T-helper 2 cell treated with Interferon-gamma antibody and Interleukin-4, amounts not matched to agents 100 ng/mL and 5 ng/mL, for 36 hours (primary cell): ENCODE results near the gene EXOC3L1. TPM values are rescaled to one million over a fixed set of nuclear protein-coding genes. Genes with fewer than 3 reads are reported as not detected.

ENCODE experiments used
- intact Hi-C: fragments of 100-400 bp; cut with micrococcal nuclease; formaldehyde crosslinking; loops from one replicate; pipeline ENCODE4 v1.15.1; 2023
- total RNA-seq: library from RNA; stranded (reverse); gene quantifications from 2 replicates; pipeline ENCODE4 v1.2.3, GENCODE V29; 2022

EXOC3L1 gene
- total RNA-seq, 1 donor from 2014 or later, result 0.09 TPM

DNA sequence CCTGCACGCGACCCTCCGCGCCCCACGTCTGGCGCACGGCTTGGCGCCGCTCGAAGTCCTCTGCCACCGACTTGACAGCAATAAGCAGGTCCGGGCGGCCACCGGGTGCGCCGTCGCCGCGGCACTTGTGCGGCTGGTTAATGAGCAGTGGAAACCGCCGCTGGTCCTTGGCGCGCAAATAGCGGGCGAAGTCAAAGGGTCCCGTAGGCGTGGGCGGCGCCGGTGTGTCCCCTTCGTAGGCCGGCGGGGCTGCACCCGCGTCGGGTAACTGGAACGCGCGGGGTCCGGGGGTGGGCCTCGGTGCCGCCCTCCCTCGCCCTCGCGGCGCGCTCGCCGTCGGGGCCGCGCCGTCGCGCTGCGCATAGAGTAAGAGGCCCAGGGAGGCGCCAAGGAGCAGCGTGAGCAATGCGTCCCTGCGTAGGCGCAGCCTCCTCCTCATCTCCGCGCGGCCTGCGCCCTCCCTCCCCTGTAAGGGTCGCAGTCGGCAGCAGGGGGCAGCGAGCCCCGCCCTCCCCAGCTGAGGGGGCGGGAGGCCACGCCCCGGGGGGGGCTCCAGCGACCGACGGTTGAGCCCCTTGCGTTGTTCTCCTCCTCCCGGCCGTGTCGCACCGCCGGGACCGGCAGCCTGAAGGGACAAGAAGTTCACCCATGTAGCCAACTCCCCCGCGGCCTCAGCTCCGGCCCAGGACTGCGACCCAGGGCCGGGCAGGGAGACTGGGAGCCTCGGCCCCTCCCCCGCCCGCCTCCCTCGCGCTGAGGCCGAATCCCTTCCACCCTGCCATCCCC lies 39.7 kb downstream of the EXOC3L1 start:
- intact Hi-C loops, result no loop called here

DNA sequence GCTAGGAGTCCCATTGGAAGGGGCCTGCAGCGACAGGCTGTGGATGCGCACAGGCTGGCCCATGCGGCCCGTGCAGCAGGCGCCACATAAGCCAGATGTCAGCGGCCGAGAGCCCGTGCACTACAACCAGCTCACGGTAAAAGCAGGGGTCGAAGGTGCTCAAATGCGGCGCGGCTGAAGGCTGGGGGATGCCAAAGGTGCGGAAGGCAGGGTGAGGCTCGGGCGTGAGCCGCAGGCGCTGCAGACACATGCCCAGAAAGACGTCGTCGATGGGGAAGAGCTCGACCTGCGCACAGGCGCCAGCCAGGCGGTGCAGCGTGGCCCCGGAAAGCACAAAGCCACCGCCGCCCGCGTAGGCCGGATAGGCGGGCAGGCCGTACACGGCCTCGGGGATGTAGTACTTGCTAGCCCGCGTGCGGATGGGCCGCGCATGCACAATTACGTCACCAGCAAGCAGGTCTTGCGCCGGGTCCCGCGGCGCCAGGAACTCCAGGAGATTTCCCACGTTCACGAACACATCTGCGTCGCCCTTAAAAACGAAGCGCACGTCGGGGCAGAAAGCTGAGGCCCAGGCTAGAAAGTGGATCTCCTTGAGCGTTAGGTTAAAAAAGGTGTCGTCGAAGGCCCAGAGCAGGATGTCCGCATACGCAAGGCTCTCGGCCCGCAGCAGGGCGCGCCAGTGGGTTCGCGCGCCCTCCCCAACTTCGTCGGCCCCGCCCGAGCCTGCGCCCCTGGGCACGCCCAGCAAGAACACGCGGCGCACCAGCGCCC lies 40.5 kb downstream of the EXOC3L1 start:
- intact Hi-C loops, result no loop called here

DNA sequence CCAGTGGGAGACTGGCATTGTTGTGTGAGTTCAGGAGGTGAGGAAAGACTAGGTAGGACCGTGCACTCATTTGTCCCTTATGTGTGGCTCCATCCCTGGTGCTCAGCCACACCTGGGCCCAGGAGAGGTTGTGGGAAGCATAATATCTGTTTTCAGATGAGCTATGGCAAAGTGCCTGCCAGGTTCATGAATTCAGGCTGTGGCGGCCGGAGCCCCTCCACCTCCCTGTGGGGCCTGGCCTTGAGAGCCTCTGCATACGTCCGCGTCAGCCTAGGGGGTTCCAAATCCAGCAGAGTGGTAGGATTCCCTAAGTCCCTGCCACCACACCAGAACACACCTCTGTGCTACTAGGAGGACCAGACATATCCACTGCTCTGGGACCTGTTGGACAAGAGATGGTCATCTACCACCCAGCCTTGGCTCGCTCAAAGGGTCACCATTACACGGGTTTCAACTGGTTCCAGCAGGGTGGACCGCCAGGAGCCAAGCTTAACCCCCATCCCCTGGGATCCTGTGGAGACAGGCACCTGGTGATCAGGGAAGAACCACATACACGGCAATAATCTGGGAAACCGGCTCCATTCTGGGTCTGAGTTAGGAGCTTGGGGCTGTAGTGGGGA lies 41.2 kb downstream of the EXOC3L1 start:
- intact Hi-C loops, result no loop called here

- intact Hi-C loops, result no loop called here
Observed at GRCh38 chr16:67148221-67148620, 41.7 kb downstream of the EXOC3L1 start.

DNA sequence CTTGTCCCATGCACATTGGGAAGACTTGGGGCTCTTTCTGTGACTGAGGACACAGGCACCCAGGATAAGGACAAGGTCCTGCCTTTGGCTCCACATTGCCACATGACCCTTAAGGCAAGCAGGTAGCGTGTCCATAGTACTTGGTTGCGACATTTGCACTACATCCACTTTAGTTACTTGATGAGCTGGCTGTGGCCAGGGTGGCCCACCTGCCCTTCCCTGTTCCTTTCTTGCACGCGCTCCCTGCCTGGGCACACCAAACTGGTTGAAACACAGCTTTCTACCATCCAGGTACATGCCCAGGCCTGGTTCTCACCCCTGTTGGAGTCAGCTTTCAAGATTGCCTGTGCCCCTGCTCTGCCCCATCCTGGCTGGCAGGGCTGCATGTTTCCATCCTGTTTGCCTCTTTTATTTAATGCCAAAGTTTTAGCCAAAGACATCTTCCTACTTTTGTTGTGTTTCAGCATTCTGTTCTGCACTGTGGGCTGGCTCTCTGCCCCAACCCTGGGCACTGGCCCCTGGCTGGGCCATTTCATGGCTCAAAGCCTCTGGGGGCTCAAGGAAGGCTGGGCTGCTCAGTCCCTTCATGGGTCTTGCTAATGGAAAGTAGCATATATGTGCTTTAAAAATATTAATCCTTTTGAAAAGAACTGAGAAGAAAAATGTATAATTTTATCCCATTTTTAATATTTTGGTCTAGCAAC lies 42.3 kb downstream of the EXOC3L1 start:
- intact Hi-C loops, result no loop called here

DNA sequence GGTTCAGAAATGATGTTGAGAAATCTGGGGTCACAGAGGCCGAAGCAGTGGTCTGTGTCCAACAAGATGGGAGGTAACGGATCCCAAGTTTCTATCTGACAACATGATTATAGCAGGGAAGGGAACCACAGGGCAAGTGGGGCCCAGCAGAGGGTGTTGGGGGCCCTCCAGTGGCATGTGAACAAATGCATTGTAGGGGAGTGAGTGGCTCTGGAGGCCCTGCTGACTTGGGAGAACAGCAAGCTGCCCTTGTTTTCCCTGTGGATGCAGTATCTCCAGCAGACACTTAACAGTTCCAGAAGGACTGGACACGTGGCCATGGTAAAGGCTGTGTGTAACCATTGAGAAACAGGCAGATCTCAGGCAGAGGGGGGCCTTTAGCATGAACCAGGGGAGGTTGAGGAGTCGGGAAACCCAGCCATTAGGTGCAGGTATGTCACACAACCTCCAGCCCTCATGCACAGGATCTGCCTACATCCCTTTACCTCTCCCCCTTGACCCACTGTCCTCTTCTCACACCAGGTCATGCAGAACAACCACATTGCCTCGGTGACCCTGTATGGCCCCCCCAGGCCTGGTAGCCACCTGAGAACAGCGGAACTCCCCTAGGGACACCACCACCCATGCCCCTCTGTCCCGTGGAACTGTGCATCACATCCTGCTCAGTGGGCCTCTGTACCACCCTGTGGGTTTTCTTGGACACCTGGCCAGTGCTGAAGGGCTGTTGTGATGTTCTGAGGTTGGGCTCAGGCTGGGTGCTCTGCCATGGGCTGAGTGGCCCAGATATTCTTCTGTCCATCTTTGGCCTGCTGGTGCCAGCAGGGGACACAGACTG lies 43.2 kb downstream of the EXOC3L1 start:
- intact Hi-C loops, result no loop called here

- intact Hi-C loops, result no loop called here
Observed at GRCh38 chr16:67145746-67146145, 44.2 kb downstream of the EXOC3L1 start.

GRCh38 chr16:67144943-67145342 lies 45.0 kb downstream of the EXOC3L1 start:
- intact Hi-C loops, result no loop called here

GRCh38 chr16:67142342-67142741 lies 47.6 kb downstream of the EXOC3L1 start:
- intact Hi-C loops, result no loop called here

DNA sequence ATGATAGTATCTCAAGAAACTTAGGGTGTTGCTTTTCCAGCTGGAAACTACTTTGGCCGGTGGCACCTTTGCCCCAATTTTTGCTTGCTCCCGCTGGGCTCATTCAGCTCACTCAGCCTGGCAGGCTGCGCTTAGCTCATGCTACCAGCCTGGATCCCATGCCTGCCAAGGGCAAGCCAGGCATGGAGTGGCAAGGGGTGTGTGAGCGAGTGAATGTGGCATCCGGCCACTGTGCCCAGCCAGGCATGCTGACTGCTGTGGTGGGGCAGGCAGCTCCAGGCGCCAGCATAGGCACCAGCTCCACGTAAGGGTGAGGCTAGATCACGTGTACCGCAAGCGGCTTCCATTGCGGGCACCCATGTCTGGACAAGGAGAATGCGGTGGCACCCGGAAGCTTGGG lies 48.5 kb downstream of the EXOC3L1 start:
- intact Hi-C loops, result no loop called here

DNA sequence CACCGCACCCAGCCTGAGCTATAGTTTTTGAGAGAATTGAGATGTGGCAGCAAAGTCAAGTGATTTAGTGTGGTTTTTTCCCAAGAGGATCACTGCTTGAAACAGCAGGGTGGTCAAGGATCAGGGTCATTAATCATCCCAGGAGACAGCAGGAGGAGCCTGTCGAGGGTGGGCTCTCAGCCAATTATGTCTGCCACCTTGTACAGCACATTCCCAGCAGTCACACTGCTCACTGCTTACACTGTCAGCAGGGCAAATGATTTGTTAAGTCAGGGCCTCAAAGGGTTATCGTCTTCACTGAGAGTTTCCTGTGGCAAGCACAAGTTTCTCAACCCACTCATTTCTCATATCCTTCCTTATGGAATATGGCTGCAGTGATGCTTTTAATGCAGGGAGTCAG lies 52.3 kb downstream of the EXOC3L1 start:
- intact Hi-C loops, result no loop called here

Other genes starting within 250 kb of the EXOC3L1 start
- gene CES3, start 228.9 kb downstream of the EXOC3L1 start, total RNA-seq, result 7.9 and 10.9 TPM in 2 replicates
- gene CES4A, start 201.5 kb downstream of the EXOC3L1 start, total RNA-seq, result 39.6 and 42.2 TPM in 2 replicates
- 235 and 240 TPM in 2 replicates for gene CBFB, start 161.0 kb downstream of the EXOC3L1 start, total RNA-seq
- gene PHAF1, start 80.2 kb downstream of the EXOC3L1 start, total RNA-seq, result 18.7 and 19.3 TPM in 2 replicates
- gene B3GNT9, start 39.1 kb downstream of the EXOC3L1 start, total RNA-seq, result 8.1 and 8.3 TPM in 2 replicates
- gene TRADD, start 30.2 kb downstream of the EXOC3L1 start, total RNA-seq, result 48.6 and 52.9 TPM in 2 replicates
- gene FBXL8, start 30.2 kb downstream of the EXOC3L1 start, total RNA-seq, result 32.7 and 34.4 TPM in 2 replicates
- gene HSF4, start 25.4 kb downstream of the EXOC3L1 start, total RNA-seq, result 39.3 and 43.9 TPM in 2 replicates
- gene NOL3, start 19.6 kb downstream of the EXOC3L1 start, total RNA-seq, result 19.4 and 20.2 TPM in 2 replicates
- 50.4 and 57.4 TPM in 2 replicates for gene MATCAP1, start 6.2 kb downstream of the EXOC3L1 start, total RNA-seq
- gene E2F4, start 2.0 kb upstream of the EXOC3L1 start, total RNA-seq, result 132 and 133 TPM in 2 replicates
- gene ELMO3, start 9.0 kb upstream of the EXOC3L1 start, total RNA-seq, result 7.4 and 8.2 TPM in 2 replicates
- gene TMEM208, start 37.0 kb upstream of the EXOC3L1 start, total RNA-seq, result 46.2 and 51.2 TPM in 2 replicates
- gene FHOD1, start 57.3 kb upstream of the EXOC3L1 start, total RNA-seq, result 60.3 and 64.6 TPM in 2 replicates
- 2.9 and 3.3 TPM in 2 replicates for gene SLC9A5, start 58.8 kb upstream of the EXOC3L1 start, total RNA-seq
- 19.5 and 21.3 TPM in 2 replicates for gene PLEKHG4, start 89.4 kb upstream of the EXOC3L1 start, total RNA-seq
- 0.02 TPM in 1 of 2 replicates, not detected in the other for gene KCTD19, start 136.6 kb upstream of the EXOC3L1 start, total RNA-seq
- not detected in 2 replicates for gene LRRC36, start 136.7 kb upstream of the EXOC3L1 start, total RNA-seq
- not detected in 2 replicates for gene TPPP3, start 203.4 kb upstream of the EXOC3L1 start, total RNA-seq
- gene ZDHHC1, start 226.3 kb upstream of the EXOC3L1 start, total RNA-seq, result 0.36 and 0.48 TPM in 2 replicates
- gene HSD11B2, start 241.0 kb upstream of the EXOC3L1 start, total RNA-seq, result 0.36 and 0.93 TPM in 2 replicates